Astrocyte (in vitro differentiated cells and primary cell): ENCODE measurements around the gene SRP9. TPM values are rescaled to one million over a fixed set of nuclear protein-coding genes. Genes with fewer than 3 reads are reported as not detected.
"Not testable (repeated sequence)": the region's sequence is repeated elsewhere in the genome, so short reads cannot be mapped to it uniquely, and the experiment has no call there.

Source experiments
- DNase-seq: peaks from one replicate; pipeline ENCODE4 v3.0.0-alpha.2; 2010; ENCODE audit warnings: low read depth
- FAIRE-seq: peaks from 2 replicates; lab custom pipeline; 2011; peaks lifted over from hg19 to GRCh38; lab: Jason Lieb, UNC
- H2AFZ ChIP-seq: 2 replicates; pipeline ENCODE4 v1.6.0; 2012; ENCODE audit warnings: low read depth, low read length, inconsistent platforms
- H3K27ac ChIP-seq: 2 replicates; pipeline ENCODE4 v1.5.1; 2011; ENCODE audit warnings: low read depth, low read length, inconsistent platforms
- H3K27me3 ChIP-seq: 2 replicates; pipeline ENCODE4 v1.6.0; 2011; ENCODE audit warnings: low read length, inconsistent platforms; ENCODE audit not compliant: insufficient read depth
- H3K36me3 ChIP-seq: 2 replicates; pipeline ENCODE4 v1.5.1; 2011; ENCODE audit warnings: low read length, inconsistent platforms; ENCODE audit not compliant: insufficient read depth
- H3K4me1 ChIP-seq: 2 replicates; pipeline ENCODE4 v1.5.1; 2011; ENCODE audit warnings: low read length, inconsistent platforms; ENCODE audit not compliant: insufficient read depth
- H3K4me2 ChIP-seq: 2 replicates; pipeline ENCODE4 v1.6.0; 2012; ENCODE audit warnings: low read length, inconsistent platforms
- H3K4me3 ChIP-seq: 2 replicates; pipeline ENCODE4 v1.5.1; 2011; ENCODE audit warnings: low read depth, mild to moderate bottlenecking, low read length, inconsistent platforms; ENCODE audit not compliant: insufficient read depth
- H3K79me2 ChIP-seq: 2 replicates; pipeline ENCODE4 v1.6.0; 2012; ENCODE audit warnings: mild to moderate bottlenecking, low read length, inconsistent platforms; ENCODE audit not compliant: insufficient read depth
- H3K9ac ChIP-seq: 2 replicates; pipeline ENCODE4 v1.6.0; 2012; ENCODE audit warnings: mild to moderate bottlenecking, low read length, inconsistent platforms
- H3K9me3 ChIP-seq: 2 replicates; pipeline ENCODE4 v1.5.1; 2012; ENCODE audit warnings: low read depth, mild to moderate bottlenecking, low read length, inconsistent platforms; ENCODE audit not compliant: insufficient read depth
- H4K20me1 ChIP-seq: 2 replicates; pipeline ENCODE4 v1.6.0; 2012; ENCODE audit warnings: low read length, inconsistent platforms; ENCODE audit not compliant: insufficient read depth
- H3K27ac Mint-ChIP-seq: one replicate; pipeline ENCODE4 v1.8.0; 2021; ENCODE audit warnings: mild to moderate bottlenecking, mixed read lengths; ENCODE audit not compliant: unreplicated experiment
- H3K27me3 Mint-ChIP-seq: one replicate; pipeline ENCODE4 v1.8.0; 2021; ENCODE audit warnings: low read depth, mixed read lengths; ENCODE audit not compliant: unreplicated experiment
- H3K36me3 Mint-ChIP-seq: one replicate; pipeline ENCODE4 v1.8.0; 2021; ENCODE audit warnings: low read depth, mixed read lengths; ENCODE audit not compliant: unreplicated experiment
- H3K4me1 Mint-ChIP-seq: one replicate; pipeline ENCODE4 v1.8.0; 2021; ENCODE audit warnings: low read depth, mixed read lengths; ENCODE audit not compliant: unreplicated experiment
- H3K4me3 Mint-ChIP-seq: one replicate; pipeline ENCODE4 v1.8.0; 2021; ENCODE audit warnings: mild to moderate bottlenecking, moderate library complexity, mixed read lengths; ENCODE audit not compliant: unreplicated experiment
- H3K9me3 Mint-ChIP-seq: one replicate; pipeline ENCODE4 v1.8.0; 2021; ENCODE audit warnings: mild to moderate bottlenecking, mixed read lengths; ENCODE audit not compliant: unreplicated experiment
- CTCF ChIP-seq: IDR thresholded peaks from 2 replicates; pipeline ENCODE4 v1.5.1; 2011; ENCODE audit warnings: low read depth, mild to moderate bottlenecking, inconsistent platforms, low read length, moderate library complexity; ENCODE audit not compliant: insufficient read depth
- EZH2 ChIP-seq: IDR thresholded peaks from 2 replicates; pipeline ENCODE4 v1.6.1; 2012; ENCODE audit warnings: mild to moderate bottlenecking, low read length, inconsistent platforms; ENCODE audit not compliant: insufficient read depth
- total RNA-seq: library from RNA; stranded (reverse); gene quantifications from 2 replicates; pipeline ENCODE4 v1.2.1, GENCODE V29; 2021

The SRP9 gene
- total RNA-seq, 1 donor from 2014 or later, result 269 TPM

- Histone ChIP-seq H3K9me3 (peaks cover 3% of the 10 kb centered on the region), H3K4me3 (no peak overlapping the region), H3K27me3 (no peaks in the 10 kb centered on the region), H3K79me2 (peaks cover 13% of the 10 kb centered on the region), H3K36me3 (peaks cover 8% of the 10 kb centered on the region), H3K9ac (no peak overlapping the region), H3K4me1 (no peaks in the 10 kb centered on the region), H3K27ac (no peak overlapping the region), H4K20me1 (no peaks in the 10 kb centered on the region), H2AFZ (no peak overlapping the region), H3K4me2 (no peak overlapping the region)
- Mint-ChIP-seq H3K9me3 (peaks cover 22% of the 10 kb centered on the region), H3K4me1 (no peaks in the 10 kb centered on the region), H3K27ac (no peak overlapping the region), H3K4me3 (no peak overlapping the region), H3K36me3 (peaks cover 45% of the 10 kb centered on the region), H3K27me3 (no peaks in the 10 kb centered on the region)
- FAIRE-seq (no peak), DNase-seq (no peak)
- TF ChIP-seq CTCF, result no peak
- no peak for TF ChIP-seq EZH2
These were observed 17.3 kb downstream of the SRP9 start for GRCh38 chr1:225794954-225795353.

GRCh38 chr1:225796097-225796496, 18.5 kb downstream of the SRP9 start:
- peaks cover 42% of the 10 kb centered on the region for H3K36me3 Mint-ChIP-seq
- H3K4me3 Mint-ChIP-seq, H3K27me3 ChIP-seq, H4K20me1 ChIP-seq, DNase-seq, H3K36me3 ChIP-seq, H3K9me3 ChIP-seq, H3K4me1 ChIP-seq, H3K4me2 ChIP-seq, H2AFZ ChIP-seq, H3K27ac ChIP-seq, H3K27ac Mint-ChIP-seq, FAIRE-seq, H3K27me3 Mint-ChIP-seq, H3K4me1 Mint-ChIP-seq, H3K79me2 ChIP-seq, H3K4me3 ChIP-seq, H3K9ac ChIP-seq: not testable (repeated sequence)
- H3K9me3 Mint-ChIP-seq, result peaks cover 16% of the 10 kb centered on the region

- DNase-seq, H4K20me1 ChIP-seq, H3K4me1 Mint-ChIP-seq, H3K4me2 ChIP-seq, H3K27me3 Mint-ChIP-seq, H3K36me3 ChIP-seq, H2AFZ ChIP-seq, H3K4me3 ChIP-seq, H3K9ac ChIP-seq, H3K27me3 ChIP-seq, H3K9me3 ChIP-seq, H3K27ac ChIP-seq, H3K4me3 Mint-ChIP-seq, H3K79me2 ChIP-seq, H3K27ac Mint-ChIP-seq, FAIRE-seq, H3K4me1 ChIP-seq, H3K9me3 Mint-ChIP-seq: not testable (repeated sequence)
- peaks cover 13% of the 10 kb centered on the region for H3K36me3 Mint-ChIP-seq
These were observed 23.5 kb downstream of the SRP9 start for GRCh38 chr1:225801146-225801545.

GRCh38 chr1:225806249-225806648, 28.6 kb downstream of the SRP9 start:
- Mint-ChIP-seq H3K27me3 (peaks cover 6% of the 10 kb centered on the region), H3K27ac (no peak overlapping the region), H3K4me1 (no peaks in the 10 kb centered on the region), H3K4me3 (no peak overlapping the region), H3K9me3 (no peaks in the 10 kb centered on the region), H3K36me3 (peaks cover 2% of the 10 kb centered on the region)
- Histone ChIP-seq H3K27me3 (no peaks in the 10 kb centered on the region), H2AFZ (no peak overlapping the region), H3K4me3 (no peak overlapping the region), H3K79me2 (peaks cover 5% of the 10 kb centered on the region), H3K4me2 (no peak overlapping the region), H3K9ac (no peak overlapping the region), H3K4me1 (peaks cover 6% of the 10 kb centered on the region), H4K20me1 (no peaks in the 10 kb centered on the region), H3K27ac (no peak overlapping the region), H3K36me3 (no peaks in the 10 kb centered on the region), H3K9me3 (no peaks in the 10 kb centered on the region)
- DNase-seq, result no peak
- TF ChIP-seq CTCF (no peak), EZH2 (no peak)
- FAIRE-seq, result no peak

- H3K9me3 ChIP-seq, H3K9ac ChIP-seq, H3K79me2 ChIP-seq, FAIRE-seq, H3K4me1 Mint-ChIP-seq, H2AFZ ChIP-seq, H3K27ac Mint-ChIP-seq, H3K27me3 Mint-ChIP-seq, H3K27ac ChIP-seq, DNase-seq, H3K36me3 ChIP-seq, H3K9me3 Mint-ChIP-seq, H3K27me3 ChIP-seq, H3K4me1 ChIP-seq, H3K4me2 ChIP-seq, H4K20me1 ChIP-seq, H3K4me3 Mint-ChIP-seq, H3K4me3 ChIP-seq, H3K36me3 Mint-ChIP-seq: not testable (repeated sequence)
These were observed 29.1 kb downstream of the SRP9 start for GRCh38 chr1:225806736-225807135.
